Fibroblast of peridontal ligament (primary cell): Measurements from ENCODE around the gene ABCB10.
"Not testable (repeated sequence)": the region's sequence is repeated elsewhere in the genome, so short reads cannot be mapped to it uniquely, and the experiment has no call there.

ENCODE experiments used
- DNase-seq: peaks from one replicate; pipeline ENCODE4 v3.0.0-alpha.2; 2010; ENCODE audit errors: extremely low read depth

The ABCB10 gene

DNA sequence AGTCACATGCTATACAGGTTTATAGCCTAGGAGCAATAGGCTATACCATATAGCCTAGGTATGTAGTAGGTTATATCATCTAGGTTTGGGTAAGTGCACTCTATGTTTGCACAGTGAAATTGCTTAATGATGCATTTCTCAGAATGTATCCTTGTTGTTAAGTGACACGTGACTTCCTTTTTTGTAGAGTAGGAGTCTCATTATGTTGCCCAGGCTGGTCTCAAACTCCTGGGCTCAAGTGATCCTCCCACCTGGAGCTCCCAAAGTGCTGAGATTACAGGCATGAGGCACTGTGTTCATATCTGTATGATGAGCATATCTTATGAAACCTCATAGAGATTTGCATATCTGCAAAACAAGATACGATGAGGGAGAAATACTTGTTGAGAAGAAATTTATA lies 13.8 kb upstream of the ABCB10 start:
- DNase-seq = no peak

DNA sequence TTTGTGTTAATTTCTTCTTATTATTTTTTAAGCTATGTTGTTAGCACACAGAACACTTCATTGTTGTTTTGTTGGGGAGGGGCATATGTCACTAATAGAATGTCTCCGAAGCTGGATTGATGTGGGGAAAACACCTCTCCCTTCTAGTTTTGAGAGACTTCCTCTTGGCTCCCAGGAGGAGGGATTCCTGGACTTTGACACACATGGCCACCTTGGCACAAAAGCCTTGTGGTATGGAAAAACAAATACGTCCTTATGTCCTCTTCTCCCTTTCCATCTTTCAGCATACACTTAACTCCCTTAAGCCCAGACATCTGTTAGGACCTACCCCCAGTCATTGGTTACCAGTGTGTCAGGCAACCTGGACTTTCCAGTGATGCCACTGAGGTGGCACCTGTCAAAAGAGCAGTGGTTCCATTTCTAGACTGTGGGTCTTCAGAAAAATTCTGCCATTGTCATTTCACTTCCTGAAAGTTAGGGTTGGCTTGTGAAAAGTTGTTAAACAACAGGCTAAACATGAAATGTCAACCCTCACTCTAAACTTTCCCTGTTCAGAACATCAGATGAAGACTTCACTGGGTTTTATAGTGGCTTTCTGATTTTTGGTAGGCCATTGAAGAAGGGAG lies 12.5 kb upstream of the ABCB10 start:
- DNase-seq = no peak

DNA sequence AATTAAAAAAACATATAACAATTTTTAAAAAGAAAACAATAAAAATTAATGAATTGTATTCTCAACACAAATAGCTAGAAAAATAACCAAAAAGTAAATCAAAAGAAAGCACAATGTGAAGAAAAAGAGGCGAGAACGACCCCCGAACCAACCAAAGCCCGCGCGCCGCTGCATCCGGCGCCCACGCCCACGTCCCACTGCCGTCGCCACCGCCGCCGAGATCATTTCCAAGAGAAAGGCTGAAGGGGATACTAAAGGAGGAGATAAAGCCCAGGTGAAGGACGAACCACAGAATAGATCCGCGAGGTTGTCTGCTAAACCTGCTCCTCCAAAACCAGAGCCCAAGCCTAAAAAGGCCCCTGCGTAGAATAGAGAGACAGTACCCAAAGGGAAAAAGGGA lies 11.8 kb upstream of the ABCB10 start:
- no peak for DNase-seq

DNA sequence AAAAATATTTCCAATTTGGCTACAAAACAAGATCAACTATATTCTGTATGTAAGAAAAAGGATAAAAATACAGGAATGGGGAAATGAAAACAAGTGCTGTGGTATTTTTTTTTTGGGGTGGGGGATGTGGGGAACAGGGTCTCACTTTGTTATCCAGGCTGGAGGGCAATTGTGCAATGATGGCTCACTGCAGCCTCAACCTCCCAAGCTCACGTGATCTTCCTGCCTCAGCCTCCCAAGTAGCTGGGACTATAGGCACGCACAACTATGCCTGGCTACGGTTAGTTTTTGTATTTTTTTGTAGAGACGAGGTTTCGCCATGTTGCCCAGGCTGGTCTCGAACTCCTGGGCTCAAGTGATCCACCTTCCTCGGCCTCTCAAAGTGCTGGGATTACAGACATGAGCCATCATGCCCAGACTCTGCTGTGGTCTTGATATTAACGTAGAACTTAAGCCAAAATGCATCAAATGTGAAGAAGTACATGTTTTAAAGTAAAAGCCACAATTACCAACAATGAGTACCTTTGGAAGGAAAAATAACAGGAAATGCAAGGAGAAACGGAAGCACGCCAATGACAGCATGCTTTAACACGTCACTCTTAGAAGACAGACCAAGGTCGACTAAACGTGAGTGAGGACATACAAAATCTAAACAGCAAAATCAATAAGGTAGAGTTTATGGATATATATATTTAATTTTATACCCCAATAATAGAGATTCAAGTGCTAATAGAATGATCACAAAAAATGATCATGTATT lies 8.8 kb upstream of the ABCB10 start:
- no peak for DNase-seq

DNA sequence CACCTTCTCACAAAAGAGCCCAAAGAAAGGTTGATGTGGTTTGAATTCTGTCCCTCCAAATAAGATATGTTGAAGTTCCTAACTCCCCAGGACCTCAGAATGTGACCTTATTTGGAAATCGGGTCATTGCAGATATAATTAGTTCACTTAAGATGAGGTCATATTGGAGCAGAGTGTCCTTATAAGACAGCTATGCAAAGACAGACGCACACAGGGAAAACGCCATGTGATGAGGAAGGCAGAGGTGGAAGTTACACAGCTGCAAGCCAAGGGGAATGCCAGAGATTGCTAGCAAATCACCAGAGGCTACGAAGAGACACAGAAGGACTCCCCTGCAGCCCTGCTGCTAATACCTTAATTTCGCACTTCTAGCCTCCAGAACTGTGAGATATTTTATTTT lies 5.2 kb upstream of the ABCB10 start:
- no peak for DNase-seq

DNA sequence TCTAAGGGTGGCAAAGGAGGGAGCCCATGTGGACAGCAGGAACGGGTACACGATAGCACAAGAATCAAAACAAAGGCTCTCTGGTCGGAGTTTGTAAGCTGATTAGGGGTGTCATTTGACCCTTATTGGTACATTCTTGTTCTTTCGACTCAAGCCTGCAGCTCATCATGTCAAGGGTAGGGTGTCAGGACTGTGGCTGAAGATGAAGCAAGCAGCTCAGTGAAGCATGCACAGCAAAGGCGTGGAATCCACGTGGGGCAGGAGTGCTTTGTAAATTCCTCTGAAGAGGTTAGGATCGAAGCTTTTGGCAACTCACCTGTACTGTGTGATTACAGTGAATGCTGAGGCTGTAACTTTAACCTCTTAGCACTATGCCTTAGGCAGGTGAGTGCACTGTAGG lies 4.7 kb upstream of the ABCB10 start:
- no peak for DNase-seq

DNA sequence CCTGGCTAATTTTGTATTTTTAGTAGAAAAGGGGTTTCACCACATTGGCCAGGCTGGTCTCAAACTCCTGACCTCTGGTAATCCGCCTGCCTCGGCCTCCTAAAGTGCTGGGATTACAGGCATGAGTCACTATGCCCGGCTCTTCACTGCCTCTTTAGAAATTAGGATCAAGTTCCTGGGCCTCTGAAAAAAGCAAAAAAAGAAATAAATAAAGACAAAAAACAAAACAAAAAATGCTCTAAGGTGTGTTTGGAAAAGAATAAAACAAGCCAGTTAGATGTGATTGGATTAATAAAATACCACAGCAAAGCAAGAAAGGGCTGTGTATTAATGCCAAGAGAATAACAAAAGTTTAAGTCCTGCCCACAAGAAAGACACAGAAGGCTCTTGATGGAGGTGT lies 4.2 kb upstream of the ABCB10 start:
- no peak for DNase-seq

DNA sequence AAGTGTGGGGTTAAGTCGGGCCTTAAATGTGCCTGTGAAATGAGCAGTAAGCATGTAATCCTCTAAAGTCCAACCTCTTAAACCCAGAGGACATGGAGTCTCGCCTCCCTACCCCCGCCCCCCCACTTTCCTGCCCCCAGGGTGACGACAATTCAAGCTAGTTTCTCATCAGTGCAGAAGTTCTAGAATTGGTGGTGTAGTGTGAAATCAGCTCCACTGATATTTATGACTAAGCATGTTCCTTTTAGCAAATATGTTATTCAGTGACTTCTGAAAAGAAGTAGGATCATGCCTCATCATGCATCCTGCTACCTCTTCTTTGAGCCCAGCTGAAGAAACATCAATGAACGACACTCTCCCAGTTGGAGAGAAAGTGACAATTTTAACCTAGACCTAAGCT lies 2.6 kb upstream of the ABCB10 start:
- DNase-seq = no peak

DNA sequence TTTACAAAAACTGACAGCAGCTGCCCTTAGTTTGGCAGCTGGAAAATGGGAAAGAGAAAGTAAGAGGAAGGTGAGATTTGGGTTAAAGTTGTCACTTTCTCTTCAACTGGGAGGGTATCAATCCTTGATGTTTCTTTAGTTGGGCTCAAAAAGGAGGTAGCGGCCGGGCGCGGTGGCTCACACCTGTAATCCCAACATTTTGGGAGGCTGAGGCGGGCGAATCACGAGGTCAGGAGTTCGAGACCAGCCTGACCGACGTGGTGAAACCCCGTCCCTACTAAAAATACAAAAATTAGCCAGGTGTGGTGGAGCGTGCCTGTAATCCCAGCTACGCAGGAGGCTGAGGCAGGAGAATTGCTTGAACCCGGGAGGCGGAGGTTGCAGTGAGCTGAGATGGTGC lies 1.6 kb upstream of the ABCB10 start:
- not testable (repeated sequence) for DNase-seq

DNA sequence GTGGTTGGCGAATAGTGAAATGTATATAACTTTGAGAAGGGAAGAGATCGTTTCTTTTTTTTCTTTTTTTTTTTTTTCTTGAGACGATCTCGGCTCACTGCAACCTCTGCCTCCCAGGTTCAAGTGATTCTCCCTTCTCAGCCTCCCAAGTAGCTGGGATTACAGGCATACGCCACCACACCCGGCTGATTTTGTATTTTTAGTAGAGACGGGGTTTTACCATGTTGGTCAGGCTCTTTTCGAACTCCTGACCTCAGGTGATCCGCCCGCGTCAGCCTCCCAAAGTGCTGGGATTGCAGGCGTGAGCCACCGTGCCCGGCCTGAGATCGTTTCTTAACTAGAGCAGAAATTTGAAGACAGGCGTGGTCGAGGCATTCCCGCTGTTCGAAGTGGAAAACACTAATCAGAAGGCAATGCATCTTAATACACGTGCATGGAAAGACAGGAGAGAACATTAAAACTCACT lies 862 bp upstream of the ABCB10 start:
- not testable (repeated sequence) for DNase-seq

DNA sequence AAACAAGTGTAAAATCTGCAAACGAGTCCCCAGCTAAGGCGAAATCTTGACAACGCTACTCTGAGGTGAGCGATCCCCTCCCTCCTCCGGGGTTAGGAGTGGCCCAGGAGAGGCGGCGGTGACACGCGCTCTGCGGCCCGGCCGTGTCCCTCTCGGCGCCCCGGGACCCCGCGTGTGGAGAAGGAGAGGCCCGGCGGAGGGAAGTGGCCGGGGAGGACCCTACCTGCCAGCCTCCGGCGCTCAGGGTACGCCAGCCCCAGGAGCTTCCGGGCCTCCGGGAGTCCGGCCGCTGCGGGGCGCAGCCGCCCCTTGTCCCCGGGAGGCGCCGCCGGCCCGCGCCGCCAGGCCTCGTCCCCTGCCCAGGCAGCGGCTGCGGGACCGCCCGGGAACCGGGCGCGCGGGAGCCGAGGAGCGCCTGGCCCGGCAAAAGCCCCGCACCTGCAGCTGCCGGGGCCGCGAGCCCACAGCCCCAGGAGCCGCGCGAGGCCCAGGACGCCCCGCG lies 543 bp downstream of the ABCB10 start:
- no peak for DNase-seq

DNA sequence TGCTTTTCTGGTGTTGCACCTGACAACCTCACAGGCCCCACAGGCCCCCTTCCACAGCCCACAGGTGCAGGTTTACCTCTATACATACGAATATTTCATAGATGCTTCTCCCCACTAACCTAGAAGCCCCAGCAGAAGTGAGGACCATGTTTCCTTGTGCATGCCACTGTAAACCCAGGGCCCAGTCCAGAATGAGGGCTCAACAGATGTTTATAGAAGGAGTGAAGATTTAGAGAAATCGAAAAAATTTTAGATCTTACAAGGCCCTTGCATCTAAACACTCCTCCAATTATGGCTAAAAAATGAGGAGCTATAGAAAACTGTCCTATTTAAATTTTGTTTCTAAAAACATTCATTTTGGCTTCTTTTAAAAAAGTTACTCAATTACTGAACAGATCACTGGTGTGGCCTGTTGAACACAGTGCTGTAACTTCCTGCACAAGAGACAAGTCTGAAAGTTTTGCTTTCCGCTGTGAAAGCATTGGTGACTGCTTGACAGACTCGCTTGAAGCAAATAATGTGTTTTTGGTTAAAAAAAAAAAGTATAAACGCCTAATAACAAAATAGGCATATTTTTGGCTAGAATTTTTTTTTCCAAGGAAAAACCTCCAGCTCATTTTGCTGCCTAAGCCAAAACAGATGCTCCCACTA lies 1.2 kb downstream of the ABCB10 start:
- peak; percentile 48 for DNase-seq

DNA sequence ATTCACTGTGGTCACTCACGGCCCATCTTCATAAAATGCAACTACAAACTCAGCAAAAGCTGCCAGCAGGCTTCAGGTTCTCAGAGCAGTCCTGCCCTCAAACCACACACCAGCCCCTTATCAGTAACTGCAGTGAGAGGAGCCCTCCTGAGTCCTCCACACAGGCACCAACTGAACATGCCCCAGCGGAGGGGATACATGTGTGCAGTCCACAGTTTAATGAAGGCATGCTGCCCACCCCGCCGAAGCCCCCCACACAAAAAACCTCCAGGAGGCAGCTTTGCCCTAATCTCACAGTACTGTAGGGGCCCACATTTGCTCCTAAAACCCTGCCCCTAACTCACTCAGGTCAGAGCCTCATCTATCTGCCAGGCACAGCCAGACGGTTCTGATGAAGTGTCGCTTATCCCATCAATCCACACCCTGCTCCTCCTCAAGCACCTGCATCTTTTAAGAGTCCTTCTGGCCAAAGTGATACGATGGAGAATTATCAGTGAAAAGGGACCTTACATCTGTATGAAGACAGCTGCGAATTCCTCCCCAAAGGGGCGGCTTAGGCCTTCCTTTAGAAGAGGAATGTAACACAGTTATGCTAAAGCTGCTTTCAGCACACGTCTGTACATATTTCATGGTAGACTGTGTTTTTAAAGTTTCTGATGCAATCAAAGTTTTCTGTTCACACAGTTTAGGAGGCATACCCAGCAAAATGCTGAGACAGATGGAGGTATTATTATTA lies 3.5 kb downstream of the ABCB10 start:
- DNase-seq = no peak

DNA sequence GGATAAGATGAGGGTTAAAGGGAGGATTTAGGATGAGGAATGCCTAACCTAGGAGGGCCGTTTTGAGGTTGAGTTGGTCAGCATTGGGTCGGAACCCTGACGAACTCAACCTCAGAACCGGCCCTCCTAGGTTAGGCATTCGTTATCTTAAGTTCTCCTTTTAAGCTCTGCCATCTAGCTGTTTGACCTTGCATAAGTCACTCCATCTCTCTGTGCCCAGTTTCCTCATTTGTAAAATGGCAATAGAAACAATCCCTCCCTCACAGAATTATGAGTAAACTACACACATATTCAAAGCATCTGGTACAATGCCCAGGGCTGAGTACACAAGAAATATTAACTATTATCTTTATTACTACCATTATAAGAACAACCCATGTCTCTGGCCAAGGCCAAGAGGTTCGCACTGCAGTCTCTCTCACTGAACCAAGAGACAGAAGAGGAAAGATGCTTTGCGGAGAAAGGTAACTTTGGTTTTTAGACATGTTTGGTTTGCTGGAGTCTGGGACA lies 4.8 kb downstream of the ABCB10 start:
- DNase-seq = no peak

DNA sequence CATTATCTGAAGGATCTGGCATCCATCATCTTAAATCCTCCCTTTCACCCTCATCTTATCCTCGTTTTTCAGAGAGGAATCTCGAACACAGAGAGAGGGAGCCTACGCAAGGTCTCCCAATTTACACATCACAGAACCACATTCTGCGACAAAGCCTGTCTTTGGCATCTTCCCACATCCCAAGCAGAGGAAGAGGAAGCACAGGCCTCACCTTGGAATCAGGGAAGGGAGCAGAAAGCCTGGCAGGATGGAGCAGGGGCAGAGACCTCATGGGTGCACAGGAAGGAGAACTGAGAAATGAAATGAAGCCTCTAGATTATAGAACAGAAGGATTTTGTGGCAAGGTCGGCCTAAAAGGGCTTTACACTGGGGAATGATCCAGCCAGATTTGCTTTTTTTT lies 5.8 kb downstream of the ABCB10 start:
- DNase-seq = no peak

DNA sequence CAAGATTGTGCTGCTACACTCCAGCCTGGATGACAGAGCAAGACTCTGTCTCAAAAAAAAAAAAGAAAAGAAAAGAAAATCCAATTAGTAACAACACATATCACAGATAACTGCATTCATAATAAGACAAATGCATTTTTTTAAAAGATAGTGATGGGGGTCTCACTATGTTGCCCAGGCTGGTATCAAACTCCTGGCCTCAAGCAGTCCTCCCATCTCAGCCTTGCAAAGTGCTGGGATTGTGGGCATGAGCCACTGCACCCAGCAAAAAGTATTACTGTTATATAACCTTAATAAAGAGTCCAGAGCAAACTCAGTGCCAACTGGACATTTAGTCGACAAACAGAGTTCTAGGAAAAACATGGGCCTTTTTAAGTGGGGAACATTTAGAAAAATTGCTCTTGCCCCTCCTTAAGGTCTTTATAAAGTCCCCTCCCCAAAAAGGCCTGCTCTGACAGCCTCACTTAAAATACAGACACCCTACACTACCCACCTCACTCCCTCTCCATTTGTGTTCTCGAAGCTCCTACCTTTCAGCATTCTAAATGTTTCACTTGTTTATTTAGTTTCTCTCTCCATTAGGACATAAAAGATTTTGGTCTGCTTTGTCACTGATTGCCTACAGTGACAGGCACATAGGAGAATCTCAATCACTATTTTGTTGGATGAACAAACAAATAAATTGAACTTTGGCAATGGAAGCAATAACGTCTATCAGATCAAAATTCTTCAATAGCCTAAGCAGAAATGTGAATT lies 7.5 kb downstream of the ABCB10 start:
- DNase-seq = no peak

DNA sequence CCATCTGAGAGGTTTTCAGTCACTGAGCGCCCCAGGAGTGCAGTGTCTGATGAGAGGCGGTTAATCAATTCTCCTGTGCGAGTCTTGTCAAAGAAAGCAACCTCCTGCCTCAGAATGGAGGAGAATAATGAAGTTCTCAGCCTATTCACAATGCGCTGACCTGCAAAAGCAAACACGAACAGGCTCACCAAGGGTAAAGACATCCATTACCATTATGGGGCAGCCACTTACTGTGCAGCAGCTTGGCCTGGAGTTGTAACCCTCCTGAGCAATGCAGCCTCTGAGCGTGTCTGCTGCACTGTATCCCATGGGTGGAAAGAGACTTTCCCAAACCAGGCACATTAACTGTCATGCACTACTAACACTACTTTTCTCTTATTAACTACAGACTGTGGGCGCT lies 11.0 kb downstream of the ABCB10 start:
- DNase-seq = no peak

DNA sequence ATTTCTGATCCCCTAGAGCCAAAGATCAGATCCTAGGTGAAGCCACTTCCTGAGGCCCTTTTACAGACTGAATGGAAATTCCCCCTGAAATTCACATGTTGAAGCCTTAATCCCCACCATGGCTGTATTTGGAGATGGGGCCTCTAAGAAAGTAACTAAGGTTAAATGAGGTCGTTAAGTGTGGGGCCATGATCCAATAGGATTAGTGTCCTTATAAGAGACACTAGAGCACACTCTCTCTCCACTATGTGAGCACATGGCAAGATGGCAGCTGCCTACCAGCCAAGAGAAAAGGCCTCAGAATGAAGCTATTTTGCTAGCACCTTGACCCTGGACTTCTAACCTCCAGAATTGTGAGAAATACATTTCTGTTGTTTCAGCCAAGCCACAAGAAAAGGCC lies 13.9 kb downstream of the ABCB10 start:
- no peak for DNase-seq

DNA sequence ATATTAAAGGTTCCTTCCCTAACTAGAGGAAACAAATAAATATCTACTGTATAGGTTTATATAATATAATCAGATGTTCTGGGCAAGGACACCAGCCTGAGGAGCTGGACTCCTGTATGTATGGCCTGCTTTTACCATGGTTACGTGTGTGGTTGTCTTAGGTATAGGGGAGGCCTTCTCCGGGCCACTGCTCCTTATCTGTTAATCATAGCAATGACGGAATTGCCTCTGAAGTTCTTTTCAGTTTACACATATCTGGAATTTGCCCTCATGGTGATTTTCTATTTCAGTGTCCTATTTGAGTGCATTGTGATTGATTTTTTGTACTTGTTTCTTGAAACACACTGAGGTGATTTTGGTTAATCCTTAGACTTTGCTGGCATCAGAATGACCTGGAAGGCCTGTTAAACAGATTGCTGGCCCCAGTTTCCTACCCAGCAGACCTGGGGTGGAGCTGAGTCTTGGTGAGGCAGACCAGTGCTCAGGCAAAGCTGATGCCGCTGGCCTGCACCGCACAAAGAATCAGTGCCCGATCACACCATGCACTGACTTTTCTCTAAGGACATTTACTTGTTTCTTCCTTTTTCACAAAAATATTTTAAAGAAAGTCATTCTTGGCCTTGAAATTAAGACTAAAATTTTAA lies 18.5 kb downstream of the ABCB10 start:
- DNase-seq = no peak

DNA sequence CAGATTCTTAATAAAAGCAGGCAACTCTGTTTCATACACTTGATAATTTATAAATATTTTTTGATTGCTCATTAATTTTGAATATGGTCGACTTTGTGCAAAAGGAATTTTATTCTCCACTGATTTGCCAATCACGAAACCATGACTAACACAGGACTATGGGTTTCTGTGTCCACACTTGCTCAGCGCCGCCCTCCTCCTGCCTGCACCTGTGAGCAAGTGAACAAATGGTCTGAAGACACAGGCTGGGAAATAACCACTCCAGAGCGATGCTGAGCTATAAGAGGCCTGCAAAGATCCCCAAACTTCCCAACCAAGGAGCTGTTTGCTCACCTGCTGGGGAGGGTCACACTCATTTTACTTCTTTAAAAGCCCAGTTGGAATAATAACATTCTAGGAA lies 19.6 kb downstream of the ABCB10 start:
- DNase-seq = no peak

DNA sequence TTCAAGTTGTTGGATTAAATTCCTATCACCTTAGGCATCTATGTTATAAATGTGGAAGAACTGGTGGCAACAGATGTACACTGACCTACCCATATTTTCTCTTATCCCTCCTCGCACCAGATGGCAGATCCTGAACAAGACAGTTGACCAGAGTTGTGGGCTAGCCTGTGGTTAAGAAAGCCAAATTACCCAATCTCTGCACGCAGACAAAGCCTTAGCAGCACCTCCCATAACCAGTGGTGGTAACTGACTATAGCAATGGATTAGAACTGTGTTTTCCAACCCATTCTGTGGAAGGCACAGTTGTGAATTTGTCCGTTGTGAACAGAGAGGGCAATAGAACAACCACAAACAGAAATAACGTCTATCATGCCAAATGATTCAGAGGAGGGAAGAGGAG lies 20.6 kb downstream of the ABCB10 start:
- no peak for DNase-seq
